ENCODE data around the gene HSD17B3. TPM values are rescaled to one million over a fixed set of nuclear protein-coding genes. Genes with fewer than 3 reads are reported as not detected.

The HSD17B3 gene
- total and polyA plus RNA-seq, 10 of the 15 experiments (the other 5 are each of a cell fraction or from before 2014, with no cell fraction given) = not detected

- in situ Hi-C loops (cut with MboI) = loop anchor here (25.0 kb wide), 1 partner anchor 1529 kb away; no protein-coding TSS in a partner anchor
- no peaks in the 10 kb centered on the region for H3K79me2 ChIP-seq (ENCODE audit: control insufficient read depth, insufficient read depth, low read length)
- no peak overlapping the region for H3K4me3 ChIP-seq
- no peaks in the 10 kb centered on the region; the same call in 2 of the 3 replicates for H3K9me3 ChIP-seq (replicated peaks; ENCODE audit: control insufficient read depth, insufficient read depth, low read length)
- H2AFZ ChIP-seq (ENCODE audit: control insufficient read depth, low read depth, low read length) = no peak overlapping the region
- RAD21 ChIA-PET (ENCODE audit: unreplicated experiment) = interaction anchor here (1.9 to 2.1 kb wide), 2 partner anchors 406 to 490 kb away, joined by 4 to 15 read pairs; no protein-coding TSS in a partner anchor
- H3K27me3 ChIP-seq (replicated peaks in 1 of 2; ENCODE audit: control insufficient read depth in 2 of 2, insufficient read depth in 2 of 2, low read length in 1 of 2) = peaks cover 0 to 2% of the 10 kb centered on the region in 2 experiments; a peak in 1 of 4 replicates
- H3K9ac ChIP-seq (ENCODE audit: control insufficient read depth, insufficient read depth, low read length) = no peak overlapping the region
- no peak for FAIRE-seq
- H3K27ac ChIP-seq (ENCODE audit: control insufficient read depth, insufficient read depth) = no peak overlapping the region
- no peak for ATAC-seq
- POLR2A ChIA-PET = no interaction called here
- SMC1A ChIA-PET (ENCODE audit: uncharacterized antibody, unreplicated experiment) = interaction anchor here (1.2 to 1.7 kb wide), 4 partner anchors 390 to 838 kb away, joined by 3 to 6 read pairs (median 4); no protein-coding TSS in a partner anchor
- CTCF ChIA-PET = interaction anchor here (0.8 to 1.7 kb wide), 7 partner anchors 16 to 1356 kb away, joined by 3 to 8 read pairs (median 3); no protein-coding TSS in a partner anchor
- 59% methylated on average over 5 of the region's 5 CpGs for WGBS (ENCODE audit: insufficient coverage, insufficient replicate concordance, low lambda C conversion rate, missing lambda C conversion rate)
- BruUV-seq (replicated peaks) = no TSS peak
- no peaks in the 10 kb centered on the region for H4K20me1 ChIP-seq (ENCODE audit: control insufficient read depth, insufficient read depth)
- peaks cover 6% of the 10 kb centered on the region for H3K4me1 ChIP-seq (ENCODE audit: control insufficient read depth, insufficient read depth, low read length)
- H3K36me3 ChIP-seq (ENCODE audit: control insufficient read depth in 2 of 2, insufficient read depth in 2 of 2, low read length in 1 of 2) = no peaks in the 10 kb centered on the region
- DNase-seq (ENCODE audit: low read depth, low spot score) = no peak
- intact Hi-C loops (cut with micrococcal nuclease; ENCODE audit: unreplicated experiment) = loop anchor here (5.0 to 10.0 kb wide), 6 partner anchors 79 to 1532 kb away; no protein-coding TSS in a partner anchor
- H3K4me2 ChIP-seq (ENCODE audit: control insufficient read depth, insufficient read depth) = no peak overlapping the region
- TF ChIP-seq MLLT1 (IDR thresholded peaks at IDR 0.05) (no peak), ZNF24 (IDR thresholded peaks at IDR 0.05) (no peak), BACH1 (IDR thresholded peaks at IDR 0.05; ENCODE audit: borderline replicate concordance) (no peak), PAX8 (IDR thresholded peaks at IDR 0.05) (no peak), KLF5 (IDR thresholded peaks at IDR 0.05; ENCODE audit: partially characterized antibody) (no peak), ZNF687 (IDR thresholded peaks at IDR 0.05) (no peak), CBX5 (IDR thresholded peaks at IDR 0.05; ENCODE audit: low read depth) (no peak), SUPT20H (IDR thresholded peaks at IDR 0.05; ENCODE audit: borderline replicate concordance, control insufficient read depth, low read depth, low read length) (no peak), ATF7 (IDR thresholded peaks at IDR 0.05; ENCODE audit: low read depth) (no peak), ZBTB40 (IDR thresholded peaks at IDR 0.05; ENCODE audit: borderline replicate concordance) (no peak), ZBED1 (IDR thresholded peaks at IDR 0.05; ENCODE audit: borderline replicate concordance) (no peak), RB1 (IDR thresholded peaks at IDR 0.05; ENCODE audit: borderline replicate concordance) (no peak), PBX3 (IDR thresholded peaks at IDR 0.05; ENCODE audit: insufficient replicate concordance, low read depth, low read length) (no peak)
Observed at GRCh38 chr9:96216583-96216982, 85.4 kb downstream of the HSD17B3 start.
